ENCODE data around the gene XRCC4.

Gene XRCC4

DNA sequence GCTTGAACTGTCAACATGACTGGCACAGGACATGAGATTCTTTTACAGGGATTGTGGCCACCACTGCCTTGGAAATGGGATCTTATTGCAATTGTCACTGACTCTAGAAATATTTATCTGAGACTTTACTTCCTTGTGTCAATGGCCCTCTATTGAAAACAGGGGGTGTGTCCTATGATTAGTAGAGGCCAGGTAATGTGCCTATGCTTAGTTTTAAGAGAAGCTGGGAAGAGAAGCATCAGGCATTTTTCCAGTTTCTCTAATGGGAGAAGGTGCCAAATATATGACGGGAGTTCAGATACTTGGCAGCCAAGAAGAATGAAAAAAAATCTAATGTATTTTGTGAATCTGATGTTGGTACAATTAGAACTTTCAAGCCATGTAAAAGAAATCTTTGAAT lies 320.3 kb downstream of the XRCC4 start (continued):
- TF ChIP-seq ZNF416 (tag by site-specific recombination; IDR thresholded peaks at IDR 0.05) (no peak), ZNF16 (tag by site-specific recombination; IDR thresholded peaks at IDR 0.05; ENCODE audit: low read depth) (no peak)
- TF ChIP-seq, protein P1, sequence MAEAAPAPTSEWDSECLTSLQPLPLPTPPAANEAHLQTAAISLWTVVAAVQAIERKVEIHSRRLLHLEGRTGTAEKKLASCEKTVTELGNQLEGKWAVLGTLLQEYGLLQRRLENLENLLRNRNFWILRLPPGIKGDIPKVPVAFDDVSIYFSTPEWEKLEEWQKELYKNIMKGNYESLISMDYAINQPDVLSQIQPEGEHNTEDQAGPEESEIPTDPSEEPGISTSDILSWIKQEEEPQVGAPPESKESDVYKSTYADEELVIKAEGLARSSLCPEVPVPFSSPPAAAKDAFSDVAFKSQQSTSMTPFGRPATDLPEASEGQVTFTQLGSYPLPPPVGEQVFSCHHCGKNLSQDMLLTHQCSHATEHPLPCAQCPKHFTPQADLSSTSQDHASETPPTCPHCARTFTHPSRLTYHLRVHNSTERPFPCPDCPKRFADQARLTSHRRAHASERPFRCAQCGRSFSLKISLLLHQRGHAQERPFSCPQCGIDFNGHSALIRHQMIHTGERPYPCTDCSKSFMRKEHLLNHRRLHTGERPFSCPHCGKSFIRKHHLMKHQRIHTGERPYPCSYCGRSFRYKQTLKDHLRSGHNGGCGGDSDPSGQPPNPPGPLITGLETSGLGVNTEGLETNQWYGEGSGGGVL (tag by site-specific recombination; IDR thresholded peaks at IDR 0.05): no peak
- TF ChIP-seq, protein P2, sequence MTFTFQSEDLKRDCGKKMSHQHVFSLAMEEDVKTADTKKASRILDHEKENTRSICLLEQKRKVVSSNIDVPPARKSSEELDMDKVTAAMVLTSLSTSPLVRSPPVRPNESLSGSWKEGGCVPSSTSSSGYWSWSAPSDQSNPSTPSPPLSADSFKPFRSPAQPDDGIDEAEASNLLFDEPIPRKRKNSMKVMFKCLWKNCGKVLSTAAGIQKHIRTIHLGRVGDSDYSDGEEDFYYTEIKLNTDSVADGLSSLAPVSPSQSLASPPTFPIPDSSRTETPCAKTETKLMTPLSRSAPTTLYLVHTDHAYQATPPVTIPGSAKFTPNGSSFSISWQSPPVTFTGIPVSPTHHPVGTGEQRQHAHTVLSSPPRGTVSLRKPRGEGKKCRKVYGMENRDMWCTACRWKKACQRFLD (tag by site-specific recombination; IDR thresholded peaks at IDR 0.05): no peak
- TF ChIP-seq, protein P3, sequence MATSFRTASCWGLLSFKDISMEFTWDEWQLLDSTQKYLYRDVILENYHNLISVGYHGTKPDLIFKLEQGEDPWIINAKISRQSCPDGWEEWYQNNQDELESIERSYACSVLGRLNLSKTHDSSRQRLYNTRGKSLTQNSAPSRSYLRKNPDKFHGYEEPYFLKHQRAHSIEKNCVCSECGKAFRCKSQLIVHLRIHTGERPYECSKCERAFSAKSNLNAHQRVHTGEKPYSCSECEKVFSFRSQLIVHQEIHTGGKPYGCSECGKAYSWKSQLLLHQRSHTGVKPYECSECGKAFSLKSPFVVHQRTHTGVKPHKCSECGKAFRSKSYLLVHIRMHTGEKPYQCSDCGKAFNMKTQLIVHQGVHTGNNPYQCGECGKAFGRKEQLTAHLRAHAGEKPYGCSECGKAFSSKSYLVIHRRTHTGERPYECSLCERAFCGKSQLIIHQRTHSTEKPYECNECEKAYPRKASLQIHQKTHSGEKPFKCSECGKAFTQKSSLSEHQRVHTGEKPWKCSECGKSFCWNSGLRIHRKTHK (tag by site-specific recombination; IDR thresholded peaks at IDR 0.05): no peak

DNA sequence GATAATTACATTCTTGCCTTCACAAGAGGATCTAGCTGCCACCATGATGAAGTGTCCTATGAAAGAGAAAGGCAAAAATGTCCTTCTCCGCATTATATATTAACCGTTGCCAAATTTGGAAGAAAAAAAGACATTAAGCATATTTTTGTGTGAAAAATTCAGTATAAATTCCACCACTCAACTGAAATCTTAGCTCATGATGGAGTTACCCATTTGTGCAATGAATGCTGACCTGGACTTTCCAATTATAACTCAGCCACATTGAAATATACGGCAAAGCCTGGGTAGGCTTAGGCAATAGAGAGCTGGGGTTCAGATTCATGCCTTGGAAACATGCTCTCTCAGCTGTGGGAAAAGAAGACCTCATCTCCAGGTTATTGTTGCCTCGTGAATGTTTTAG lies 322.9 kb downstream of the XRCC4 start:
- H3K9me3 ChIP-seq (ENCODE audit: control insufficient read depth, insufficient read depth, low read depth, low read length): no peaks in the 10 kb centered on the region
- H3K36me3 ChIP-seq (ENCODE audit: control insufficient read depth in 2 of 2, insufficient read depth in 1 of 2, low read length in 2 of 2): no peaks in the 10 kb centered on the region
- H3K4me1 ChIP-seq (ENCODE audit: control insufficient read depth, insufficient read depth, low read length): 0 out of 2 replicates have a peak, but pooled peaks cover 3% of the 10 kb centered on the region
- no peak overlapping the region for H3K4me3 ChIP-seq (ENCODE audit: low read depth, low read length)
- TF ChIP-seq ZNF792 (tag by site-specific recombination; IDR thresholded peaks at IDR 0.05): no peak
- TF ChIP-seq ZNF626 (tag by site-specific recombination; IDR thresholded peaks at IDR 0.05): no peak
- no peak for TF ChIP-seq ZNF24 (tag by site-specific recombination; IDR thresholded peaks at IDR 0.05)
- TF ChIP-seq, protein P4, sequence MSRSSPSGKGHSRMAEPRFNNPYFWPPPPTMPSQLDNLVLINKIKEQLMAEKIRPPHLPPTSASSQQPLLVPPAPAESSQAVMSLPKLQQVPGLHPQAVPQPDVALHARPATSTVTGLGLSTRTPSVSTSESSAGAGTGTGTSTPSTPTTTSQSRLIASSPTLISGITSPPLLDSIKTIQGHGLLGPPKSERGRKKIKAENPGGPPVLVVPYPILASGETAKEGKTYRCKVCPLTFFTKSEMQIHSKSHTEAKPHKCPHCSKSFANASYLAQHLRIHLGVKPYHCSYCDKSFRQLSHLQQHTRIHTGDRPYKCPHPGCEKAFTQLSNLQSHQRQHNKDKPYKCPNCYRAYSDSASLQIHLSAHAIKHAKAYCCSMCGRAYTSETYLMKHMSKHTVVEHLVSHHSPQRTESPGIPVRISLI (tag by site-specific recombination; IDR thresholded peaks at IDR 0.05): no peak
- ChIA-PET POLR2A (no interaction called here), CTCF (interaction anchor here (0.6 kb wide), 1 partner anchor 184 kb away, joined by 3 read pairs; no protein-coding TSS in a partner anchor)
- H3K27ac ChIP-seq (ENCODE audit: extremely low read depth, low read depth, low read length): no peak overlapping the region

DNA sequence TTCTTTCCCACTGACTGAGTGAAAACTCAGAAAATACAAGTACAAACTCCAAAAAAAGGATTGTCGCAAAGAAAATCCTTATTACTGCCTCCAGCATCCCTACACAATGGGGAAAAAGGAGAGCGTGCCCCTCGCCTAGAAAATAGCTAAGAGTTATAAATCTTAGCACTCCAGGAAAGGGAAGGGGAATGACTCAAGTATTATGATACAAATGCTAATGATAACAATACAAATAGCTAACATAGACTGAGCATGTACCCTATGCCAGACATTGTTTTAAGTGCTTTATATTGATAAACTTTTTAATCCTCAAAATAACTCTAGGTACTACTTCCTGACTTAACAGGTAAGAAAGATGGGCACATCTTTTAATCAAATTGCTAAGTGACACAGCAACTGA lies 323.4 kb downstream of the XRCC4 start:
- ChIA-PET POLR2A (no interaction called here), CTCF (no interaction called here)
- no peaks in the 10 kb centered on the region for H3K36me3 ChIP-seq (ENCODE audit: control insufficient read depth in 2 of 2, insufficient read depth in 1 of 2, low read length in 2 of 2)
- no peaks in the 10 kb centered on the region for H3K9me3 ChIP-seq (ENCODE audit: control insufficient read depth, insufficient read depth, low read depth, low read length)
- 0 out of 2 replicates have a peak, but pooled peaks cover 3% of the 10 kb centered on the region for H3K4me1 ChIP-seq (ENCODE audit: control insufficient read depth, insufficient read depth, low read length)
- TF ChIP-seq, protein P5, sequence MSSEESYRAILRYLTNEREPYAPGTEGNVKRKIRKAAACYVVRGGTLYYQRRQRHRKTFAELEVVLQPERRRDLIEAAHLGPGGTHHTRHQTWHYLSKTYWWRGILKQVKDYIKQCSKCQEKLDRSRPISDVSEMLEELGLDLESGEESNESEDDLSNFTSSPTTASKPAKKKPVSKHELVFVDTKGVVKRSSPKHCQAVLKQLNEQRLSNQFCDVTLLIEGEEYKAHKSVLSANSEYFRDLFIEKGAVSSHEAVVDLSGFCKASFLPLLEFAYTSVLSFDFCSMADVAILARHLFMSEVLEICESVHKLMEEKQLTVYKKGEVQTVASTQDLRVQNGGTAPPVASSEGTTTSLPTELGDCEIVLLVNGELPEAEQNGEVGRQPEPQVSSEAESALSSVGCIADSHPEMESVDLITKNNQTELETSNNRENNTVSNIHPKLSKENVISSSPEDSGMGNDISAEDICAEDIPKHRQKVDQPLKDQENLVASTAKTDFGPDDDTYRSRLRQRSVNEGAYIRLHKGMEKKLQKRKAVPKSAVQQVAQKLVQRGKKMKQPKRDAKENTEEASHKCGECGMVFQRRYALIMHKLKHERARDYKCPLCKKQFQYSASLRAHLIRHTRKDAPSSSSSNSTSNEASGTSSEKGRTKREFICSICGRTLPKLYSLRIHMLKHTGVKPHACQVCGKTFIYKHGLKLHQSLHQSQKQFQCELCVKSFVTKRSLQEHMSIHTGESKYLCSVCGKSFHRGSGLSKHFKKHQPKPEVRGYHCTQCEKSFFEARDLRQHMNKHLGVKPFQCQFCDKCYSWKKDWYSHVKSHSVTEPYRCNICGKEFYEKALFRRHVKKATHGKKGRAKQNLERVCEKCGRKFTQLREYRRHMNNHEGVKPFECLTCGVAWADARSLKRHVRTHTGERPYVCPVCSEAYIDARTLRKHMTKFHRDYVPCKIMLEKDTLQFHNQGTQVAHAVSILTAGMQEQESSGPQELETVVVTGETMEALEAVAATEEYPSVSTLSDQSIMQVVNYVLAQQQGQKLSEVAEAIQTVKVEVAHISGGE (tag by site-specific recombination; conservative IDR thresholded peaks at IDR 0.05; ENCODE audit: low read depth): no peak
- TF ChIP-seq ZNF138 (tag by site-specific recombination; IDR thresholded peaks at IDR 0.05; ENCODE audit: borderline replicate concordance) (no peak), ZFP41 (tag by site-specific recombination; IDR thresholded peaks at IDR 0.05; ENCODE audit: borderline replicate concordance) (no peak), ZNF169 (tag by site-specific recombination; IDR thresholded peaks at IDR 0.05) (no peak), ZNF239 (tag by site-specific recombination; IDR thresholded peaks at IDR 0.05) (no peak), ZNF473 (tag by site-specific recombination; IDR thresholded peaks at IDR 0.05) (no peak), ZSCAN16 (tag by site-specific recombination; IDR thresholded peaks at IDR 0.05) (no peak), ZNF529 (tag by site-specific recombination; IDR thresholded peaks at IDR 0.05; ENCODE audit: insufficient replicate concordance) (no peak), ZNF157 (tag by site-specific recombination; IDR thresholded peaks at IDR 0.05) (no peak), ZNF514 (tag by site-specific recombination; IDR thresholded peaks at IDR 0.05) (no peak)
- TF ChIP-seq, protein P6, sequence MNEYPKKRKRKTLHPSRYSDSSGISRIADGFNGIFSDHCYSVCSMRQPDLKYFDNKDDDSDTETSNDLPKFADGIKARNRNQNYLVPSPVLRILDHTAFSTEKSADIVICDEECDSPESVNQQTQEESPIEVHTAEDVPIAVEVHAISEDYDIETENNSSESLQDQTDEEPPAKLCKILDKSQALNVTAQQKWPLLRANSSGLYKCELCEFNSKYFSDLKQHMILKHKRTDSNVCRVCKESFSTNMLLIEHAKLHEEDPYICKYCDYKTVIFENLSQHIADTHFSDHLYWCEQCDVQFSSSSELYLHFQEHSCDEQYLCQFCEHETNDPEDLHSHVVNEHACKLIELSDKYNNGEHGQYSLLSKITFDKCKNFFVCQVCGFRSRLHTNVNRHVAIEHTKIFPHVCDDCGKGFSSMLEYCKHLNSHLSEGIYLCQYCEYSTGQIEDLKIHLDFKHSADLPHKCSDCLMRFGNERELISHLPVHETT (tag by site-specific recombination; IDR thresholded peaks at IDR 0.05): no peak
- no peak overlapping the region for H3K27ac ChIP-seq (ENCODE audit: extremely low read depth, low read depth, low read length)
- no peak overlapping the region for H3K4me3 ChIP-seq (ENCODE audit: low read depth, low read length)
